Measurements from ENCODE around the gene SLC7A6.
"Not testable (repeated sequence)": the region's sequence is repeated elsewhere in the genome, so short reads cannot be mapped to it uniquely, and the experiment has no call there.

The SLC7A6 gene

GRCh38 chr16:68275611-68276191, 11.4 kb downstream of the SLC7A6 start:
- no peak for TF ChIP-seq POLR2A (IDR thresholded peaks at IDR 0.05; ENCODE audit: low read depth, low read length)
- FAIRE-seq (no peak), DNase-seq (ENCODE audit: insufficient read length, low spot score) (no peak)

DNA sequence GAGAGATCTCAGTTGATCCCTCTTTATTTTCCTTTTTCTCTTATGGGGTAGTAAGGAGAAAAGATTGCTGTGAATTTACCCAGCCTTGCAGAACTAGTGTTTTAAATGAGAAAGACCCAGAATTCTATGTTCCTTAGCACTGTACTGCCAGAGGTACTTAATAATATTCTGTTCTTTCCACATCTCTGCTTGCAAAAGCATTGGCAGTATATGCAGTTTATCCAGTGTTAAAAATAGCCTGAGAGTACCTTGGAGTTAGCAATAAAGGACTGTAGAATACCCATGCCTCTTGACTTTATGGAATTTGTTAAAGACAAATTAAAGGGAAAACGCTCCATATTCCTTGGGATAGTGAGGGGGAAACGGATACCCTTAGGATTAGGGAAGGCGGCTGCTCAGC, 11.9 kb downstream of the SLC7A6 start:
- DNase-seq (ENCODE audit: insufficient read length, low spot score) (no peak), FAIRE-seq (no peak)
- no peak for TF ChIP-seq POLR2A (IDR thresholded peaks at IDR 0.05; ENCODE audit: low read depth, low read length)

DNA sequence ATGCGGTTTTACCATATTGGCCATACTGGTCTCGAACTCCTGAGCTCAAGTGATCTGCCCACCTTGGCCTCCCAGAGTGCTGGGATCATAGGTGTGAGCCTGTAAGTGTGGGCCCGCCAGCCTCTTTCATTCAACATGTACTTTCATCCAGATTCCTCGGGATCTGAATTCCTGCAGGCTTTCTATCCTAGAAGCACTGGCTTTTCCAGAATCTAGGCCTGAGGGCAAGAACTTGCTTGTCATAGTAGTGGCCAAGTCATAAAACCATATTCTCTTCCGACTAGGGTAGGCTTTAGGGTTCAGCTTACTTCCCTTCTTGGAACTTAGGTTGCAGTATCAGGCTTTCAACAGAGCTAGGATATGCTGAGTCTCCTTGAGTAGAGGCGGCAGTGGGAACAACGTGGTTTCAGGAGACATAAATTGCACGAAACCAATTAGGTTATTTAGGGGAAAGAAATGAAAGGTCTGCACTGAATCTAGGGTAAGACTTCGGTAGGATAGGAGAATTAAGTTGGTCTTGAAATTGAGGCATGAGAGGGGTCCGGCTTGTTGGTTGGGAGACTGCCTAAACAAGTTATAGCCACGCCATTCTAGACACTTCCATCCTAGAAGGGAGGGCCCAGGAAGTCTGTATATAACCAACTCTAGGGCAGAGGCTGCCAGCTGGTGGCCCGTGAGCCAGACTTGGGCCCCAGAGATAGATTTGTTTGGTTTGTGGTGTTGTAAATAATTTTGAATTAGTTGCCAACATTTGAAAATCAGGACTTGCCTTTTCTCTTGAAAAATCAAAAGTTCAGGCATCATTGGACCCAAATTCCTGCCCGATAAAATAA, 15.6 kb downstream of the SLC7A6 start:
- FAIRE-seq (no peak), DNase-seq (ENCODE audit: insufficient read length, low spot score) (no peak)
- TF ChIP-seq POLR2A (IDR thresholded peaks at IDR 0.05; ENCODE audit: low read depth, low read length): no peak

- no peak for TF ChIP-seq POLR2A (IDR thresholded peaks at IDR 0.05; ENCODE audit: low read depth, low read length)
- DNase-seq (ENCODE audit: insufficient read length, low spot score): no peak
- FAIRE-seq: no peak
Measured at GRCh38 chr16:68281368-68282063, 17.2 kb downstream of the SLC7A6 start.

- FAIRE-seq (no peak), DNase-seq (ENCODE audit: insufficient read length, low spot score) (no peak)
- TF ChIP-seq POLR2A (IDR thresholded peaks at IDR 0.05; ENCODE audit: low read depth, low read length): no peak
Measured at GRCh38 chr16:68282064-68282452, 17.7 kb downstream of the SLC7A6 start.

DNA sequence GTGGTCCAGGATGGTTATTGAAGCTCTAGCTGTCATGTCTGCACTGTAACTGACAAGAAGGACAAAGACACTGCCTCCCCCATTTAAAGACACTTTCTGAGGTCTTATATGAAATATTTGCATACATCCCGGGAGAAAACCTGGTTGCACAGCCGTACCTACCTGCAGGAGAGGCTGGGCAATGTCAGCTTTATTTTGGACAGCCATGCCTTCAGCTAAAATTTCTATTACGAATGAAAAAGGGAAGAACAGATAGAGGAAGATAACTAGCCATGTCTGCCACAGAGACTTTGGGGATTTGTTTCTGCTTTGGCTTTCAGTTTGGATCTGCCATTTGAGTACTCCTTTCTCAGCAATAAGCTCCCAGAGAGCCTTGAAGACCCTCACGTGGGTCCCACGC, 19.0 kb downstream of the SLC7A6 start:
- no peak for TF ChIP-seq POLR2A (IDR thresholded peaks at IDR 0.05; ENCODE audit: low read depth, low read length)
- DNase-seq (ENCODE audit: insufficient read length, low spot score) (no peak), FAIRE-seq (no peak)

DNA sequence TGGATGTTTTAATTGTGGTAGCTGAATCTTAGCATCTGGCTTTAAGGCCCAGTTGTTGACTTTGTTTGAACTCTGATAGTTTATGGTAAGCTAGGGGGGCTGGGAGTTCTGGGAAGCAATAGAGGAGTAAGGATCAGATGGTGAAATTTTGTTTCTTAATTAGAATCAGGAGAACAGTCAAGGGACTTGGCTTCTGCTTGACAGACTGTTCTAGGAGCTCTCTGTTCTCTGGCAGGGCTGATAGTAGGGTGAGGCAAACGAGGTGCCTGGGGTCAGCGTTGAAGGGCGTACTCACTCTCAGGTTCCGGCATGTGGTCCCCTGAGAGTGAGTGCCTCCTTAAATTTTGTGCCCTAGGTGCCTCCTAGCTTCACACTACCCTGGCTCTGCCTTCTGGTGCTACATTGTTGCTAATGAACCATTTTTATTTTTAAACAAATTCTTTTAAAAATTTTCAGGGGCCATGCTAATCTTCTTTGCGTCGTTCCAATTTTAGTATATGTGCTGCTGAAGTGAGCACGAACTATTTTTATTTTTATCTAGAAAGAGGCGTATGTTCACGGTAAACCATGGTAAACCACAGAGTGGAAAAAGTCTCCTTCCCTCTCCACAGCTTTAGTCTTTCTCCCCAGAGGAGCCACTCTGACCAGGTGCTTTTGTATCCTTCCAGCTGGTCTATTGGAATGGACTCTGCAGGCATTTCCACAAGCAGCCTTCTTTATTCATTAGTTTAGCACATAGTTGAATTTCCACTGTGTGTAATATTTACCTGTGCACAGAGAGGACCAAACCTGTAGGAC, 19.7 kb downstream of the SLC7A6 start:
- no peak for TF ChIP-seq POLR2A (IDR thresholded peaks at IDR 0.05; ENCODE audit: low read depth, low read length)
- FAIRE-seq: no peak
- no peak for DNase-seq (ENCODE audit: insufficient read length, low spot score)

- no peak for FAIRE-seq
Measured at GRCh38 chr16:68284847-68285246, 20.5 kb downstream of the SLC7A6 start.

GRCh38 chr16:68285683-68286082, 21.4 kb downstream of the SLC7A6 start:
- no peak for FAIRE-seq
- no peak for DNase-seq (ENCODE audit: insufficient read length, low spot score)
- TF ChIP-seq POLR2A (IDR thresholded peaks at IDR 0.05; ENCODE audit: low read depth, low read length): no peak

More at GRCh38 chr16:68284847-68285246, 20.5 kb downstream of the SLC7A6 start:
- no peak for TF ChIP-seq POLR2A (IDR thresholded peaks at IDR 0.05; ENCODE audit: low read depth, low read length)
- DNase-seq (ENCODE audit: insufficient read length, low spot score): no peak

DNA sequence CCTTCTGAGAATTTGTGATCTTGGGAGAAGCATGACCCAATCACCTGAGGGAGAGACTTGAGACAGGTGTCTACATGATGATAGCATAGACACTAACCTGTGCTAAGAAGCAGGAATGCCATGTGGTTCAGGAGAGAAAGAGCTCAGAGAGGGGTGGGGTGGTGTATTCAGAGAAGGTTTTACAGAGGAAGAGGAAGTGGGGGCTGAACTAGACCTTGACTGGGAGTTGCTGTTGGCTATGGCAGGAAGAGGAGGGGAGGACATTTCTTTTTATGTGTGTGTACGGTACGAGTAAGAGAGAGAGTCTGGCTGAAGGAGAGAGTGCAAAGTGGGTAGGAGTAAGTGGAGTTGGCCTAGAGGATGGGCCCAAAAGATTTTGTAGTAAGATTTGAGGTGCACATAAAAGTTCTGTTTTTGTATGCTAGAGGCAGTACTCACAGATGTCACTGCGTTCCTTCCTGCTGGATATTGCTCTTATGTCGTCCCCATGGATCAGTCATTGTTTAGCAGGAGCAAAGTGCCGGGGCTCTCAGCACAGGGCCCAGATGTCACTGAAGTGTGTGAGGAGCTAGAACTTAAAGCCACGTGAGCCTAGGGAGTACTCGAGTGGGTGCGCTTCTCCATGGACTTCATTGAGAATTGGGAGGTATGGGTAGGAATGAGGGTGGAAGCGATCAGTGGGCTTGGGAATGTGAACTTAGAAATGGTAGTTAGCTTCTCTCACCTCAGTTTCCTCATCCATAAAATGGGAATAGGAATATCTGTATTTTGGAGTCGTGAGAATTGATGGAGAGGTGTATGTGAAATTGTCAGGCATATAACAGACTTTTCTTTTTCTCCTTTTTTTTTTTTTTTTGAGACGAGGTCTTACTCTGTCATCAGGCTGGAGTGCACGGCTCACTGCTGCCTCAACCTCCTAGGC, 22.1 kb downstream of the SLC7A6 start:
- FAIRE-seq (no peak), DNase-seq (ENCODE audit: insufficient read length, low spot score) (no peak)
- TF ChIP-seq POLR2A (IDR thresholded peaks at IDR 0.05; ENCODE audit: low read depth, low read length): no peak

- DNase-seq (ENCODE audit: insufficient read length, low spot score) (peak; percentile 80), FAIRE-seq (peak; percentile 67)
- no peak for TF ChIP-seq POLR2A (IDR thresholded peaks at IDR 0.05; ENCODE audit: low read depth, low read length)
Measured at GRCh38 chr16:68287276-68288251, 23.2 kb downstream of the SLC7A6 start.

GRCh38 chr16:68288252-68288650, 23.9 kb downstream of the SLC7A6 start:
- FAIRE-seq (no peak), DNase-seq (ENCODE audit: insufficient read length, low spot score) (no peak)
- no peak for TF ChIP-seq POLR2A (IDR thresholded peaks at IDR 0.05; ENCODE audit: low read depth, low read length)

DNA sequence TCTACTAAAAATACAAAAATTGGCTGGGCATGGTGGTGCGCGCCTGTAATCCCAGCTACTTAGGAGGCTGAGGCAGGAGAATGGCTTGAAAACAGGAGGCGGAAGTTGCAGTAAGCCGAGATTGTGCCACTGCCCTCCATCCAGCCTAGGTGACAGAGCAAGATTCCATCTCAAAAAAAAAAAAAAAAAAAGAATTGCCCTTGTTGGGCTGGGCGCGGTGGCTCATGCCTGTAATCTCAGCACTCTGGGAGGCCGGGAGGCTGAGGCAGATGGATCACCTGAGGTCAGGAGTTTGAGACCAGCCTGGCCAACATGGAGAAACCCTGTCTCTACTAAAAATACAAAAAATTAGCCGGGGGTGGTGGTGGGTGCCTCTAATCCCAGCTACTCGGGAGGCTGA, 24.5 kb downstream of the SLC7A6 start:
- DNase-seq (ENCODE audit: insufficient read length, low spot score); FAIRE-seq: not testable (repeated sequence)

All from H54 (cell line).